Gastroesophageal sphincter (tissue), 3 donors: ENCODE measurements around the gene FBXW11.

ENCODE experiments used
- CTCF ChIP-seq, 4 experiments: fragments of 200-600 bp in 2 of 4; fragments of 450-650 bp in 2 of 4; sonication (generic) in 1 of 4; IDR thresholded peaks; one replicate each; pipeline ENCODE4 v1.5.1; 2017 to 2019; ENCODE audit warnings: antibody characterized with exemption in 4 of 4, mild to moderate bottlenecking in 2 of 4, moderate library complexity in 2 of 4
- EP300 ChIP-seq: sonication (generic); formaldehyde crosslinking; IDR thresholded peaks from one replicate; pipeline ENCODE4 v1.6.1; 2017; ENCODE audit warnings: antibody characterized with exemption, mild to moderate bottlenecking
- POLR2A ChIP-seq, 2 donors: fragments of 450-650 bp; IDR thresholded peaks; one replicate each; pipeline ENCODE4 v1.6.1; 2017; ENCODE audit warnings: antibody characterized with exemption in 2 of 2, mild to moderate bottlenecking in 2 of 2, moderate library complexity in 1 of 2

- TF ChIP-seq EP300: no peak
- no peak for TF ChIP-seq POLR2A (IDR thresholded peaks at IDR 0.05)
- no peak for TF ChIP-seq CTCF (IDR thresholded peaks at IDR 0.05)
Measured at GRCh38 chr5:172031894-172032461, 25.5 kb upstream of the FBXW11 start.
